Fibroblast of mammary gland (primary cell): ENCODE results near the gene SP2.
A peak's percentile ranks its signal among the peaks of the same experiment; 100 is the strongest.

ENCODE experiments used
- DNase-seq: peaks from one replicate; pipeline ENCODE4 v3.0.0-alpha.2; 2010; ENCODE audit warnings: low read depth
- H3K4me3 ChIP-seq: 2 replicates; pipeline ENCODE4 v1.5.1; 2011; ENCODE audit warnings: low read depth, mild to moderate bottlenecking, low read length, moderate library complexity; ENCODE audit not compliant: control insufficient read depth
- CTCF ChIP-seq: conservative IDR thresholded peaks from 2 replicates; pipeline ENCODE4 v1.5.1; 2011; ENCODE audit warnings: low read depth, low read length, inconsistent platforms; ENCODE audit not compliant: control insufficient read depth, insufficient read depth

SP2 gene

DNA sequence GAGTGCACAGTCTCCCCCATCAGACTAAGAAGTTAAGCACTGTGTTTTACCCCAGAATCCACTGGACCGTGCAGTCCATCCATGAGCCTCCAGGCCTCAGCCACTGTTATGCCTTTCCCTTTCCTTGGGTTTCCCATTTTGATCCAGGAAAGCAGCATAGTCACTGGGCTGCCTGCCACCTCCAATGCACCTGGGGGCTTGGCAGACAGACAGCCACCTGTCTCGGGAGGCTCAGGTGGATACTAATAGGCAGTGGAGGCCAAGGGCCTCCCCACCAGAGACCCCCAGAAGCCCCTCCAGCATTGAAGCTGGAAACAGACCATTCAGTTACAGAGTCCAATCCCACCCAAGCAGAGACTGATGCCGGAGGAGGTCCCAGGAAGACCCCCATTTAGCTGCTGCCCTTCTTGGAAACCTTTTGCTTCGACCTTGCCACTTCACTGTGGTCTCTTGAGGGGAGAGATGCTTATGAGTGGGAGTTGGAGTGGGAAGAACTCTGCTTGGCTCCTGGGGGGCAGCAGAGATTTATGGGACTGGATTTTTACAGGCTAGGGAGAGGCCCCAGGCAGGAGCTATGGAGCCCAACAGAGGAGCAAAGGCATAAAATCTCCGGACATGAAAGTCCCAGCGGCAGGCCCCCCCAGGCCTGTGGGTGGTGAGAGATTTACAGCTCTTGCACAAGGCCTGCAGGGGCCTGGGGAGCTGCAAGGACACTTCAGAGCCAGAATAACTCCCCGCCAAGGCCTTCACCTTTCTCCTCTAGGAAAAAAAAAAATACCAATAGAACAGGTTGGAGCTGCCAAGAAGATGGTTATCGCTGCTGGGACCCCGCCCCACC lies 12.2 kb upstream of the SP2 start:
- TF ChIP-seq CTCF, result no peak
- no peak overlapping the region for H3K4me3 ChIP-seq
- no peak for DNase-seq

DNA sequence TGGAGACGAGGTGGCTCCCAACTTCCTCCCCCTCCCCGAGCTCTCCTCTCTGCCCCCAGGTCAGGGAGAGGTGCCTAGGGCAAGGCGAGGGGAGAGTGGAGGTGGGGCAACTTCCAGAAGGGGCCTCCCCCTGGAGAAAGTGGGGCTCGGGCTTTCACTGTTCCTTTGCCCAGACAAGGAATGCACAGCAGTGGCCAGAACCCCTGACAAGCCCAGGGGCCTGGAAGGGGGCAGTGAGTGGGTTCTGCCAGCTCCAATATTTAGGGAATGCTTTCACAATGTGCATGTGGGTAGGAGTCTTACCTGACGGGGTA lies 11.7 kb upstream of the SP2 start:
- no peak overlapping the region for H3K4me3 ChIP-seq
- DNase-seq, result no peak
- TF ChIP-seq CTCF, result no peak

DNA sequence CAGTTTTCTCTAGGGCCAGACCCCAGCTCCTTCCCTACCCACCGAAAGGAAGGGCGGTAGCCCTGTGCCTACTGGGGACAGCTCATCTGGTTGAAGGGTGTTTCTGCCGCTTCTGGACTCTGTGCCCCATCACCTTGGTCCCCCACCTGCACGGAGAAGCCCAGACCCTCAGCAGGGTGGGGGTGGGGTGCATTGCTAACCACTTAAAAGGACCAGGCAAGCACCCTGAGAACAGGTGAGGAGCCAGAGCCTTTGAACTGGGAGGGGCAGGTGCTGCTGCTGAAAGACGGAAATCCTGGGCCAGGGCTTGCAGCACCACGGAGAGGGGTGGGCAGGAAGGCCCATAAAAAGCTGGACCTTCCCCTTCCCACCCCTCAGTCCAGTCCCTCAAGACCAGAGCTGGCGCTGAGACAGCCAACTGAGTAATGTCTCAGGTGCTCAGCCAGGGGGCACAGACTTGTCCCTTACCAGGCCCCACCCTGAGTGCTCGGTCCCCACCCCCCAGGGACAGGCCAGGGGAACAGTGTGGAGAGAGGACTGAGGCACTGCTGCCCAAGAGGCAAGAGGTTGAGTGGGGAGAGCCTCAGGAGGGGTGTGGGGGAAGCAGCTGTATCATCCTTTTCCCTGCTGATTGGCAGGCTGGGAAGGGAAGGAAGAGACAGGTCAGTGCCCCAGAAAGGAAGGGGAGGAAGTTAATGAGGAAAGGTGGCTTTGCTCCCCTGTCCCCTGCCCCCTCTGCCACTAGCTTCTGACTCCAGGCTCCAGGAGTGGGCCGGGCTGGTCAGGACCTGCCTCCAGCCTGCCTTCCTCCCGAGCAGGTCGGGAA lies 10.9 kb upstream of the SP2 start:
- H3K4me3 ChIP-seq, result no peak overlapping the region
- TF ChIP-seq CTCF, result no peak
- no peak for DNase-seq

DNA sequence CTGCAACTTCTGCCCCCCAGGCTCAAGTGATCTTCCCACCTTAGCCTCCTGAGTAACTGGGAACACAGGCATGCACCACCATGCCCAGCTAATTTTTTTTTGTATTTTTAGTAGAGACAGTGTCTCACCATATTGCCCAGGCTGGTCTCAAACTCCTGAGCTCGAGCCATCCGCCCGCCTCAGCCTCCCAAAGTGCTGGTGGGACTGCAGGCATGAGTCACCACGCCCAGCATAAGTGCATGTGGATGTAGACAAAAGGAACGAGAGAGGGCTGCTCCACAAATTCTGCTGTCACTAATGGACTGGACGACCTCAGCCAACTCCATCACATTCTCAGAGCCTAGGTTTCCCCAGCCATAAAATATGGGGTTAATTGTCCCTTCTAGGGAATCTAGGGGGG lies 7.7 kb upstream of the SP2 start:
- TF ChIP-seq CTCF, result no peak
- no peak for DNase-seq

GRCh38 chr17:47889734-47890529 lies 6.1 kb upstream of the SP2 start:
- peak; percentile 76 for DNase-seq
- H3K4me3 ChIP-seq, result no peak overlapping the region
- TF ChIP-seq CTCF, result peak; percentile 90

More for the DNA sequence above, 7.7 kb upstream of the SP2 start:
- no peak overlapping the region for H3K4me3 ChIP-seq

- DNase-seq, result no peak
- TF ChIP-seq CTCF, result no peak
- H3K4me3 ChIP-seq, result no peak overlapping the region
Measured at GRCh38 chr17:47891545-47892088, 4.4 kb upstream of the SP2 start.
